Cardiac fibroblast (primary cell): ENCODE measurements around the gene GNG7.
"Not testable (repeated sequence)": the region's sequence is repeated elsewhere in the genome, so short reads cannot be mapped to it uniquely, and the experiment has no call there.

Experiments used
- DNase-seq, 2 donors: peaks; one replicate each; pipeline versions ENCODE4 v3.0.0 to v3.0.0-alpha.2; 2010; ENCODE audit warnings: low read depth in 2 of 2
- H3K4me3 ChIP-seq, 2 donors: replicated peaks in 1 of 2; 1 replicate in 1 of 2; 2 replicates in 1 of 2; pipeline ENCODE4 v1.5.1; 2011; ENCODE audit warnings: low read depth in 2 of 2, low read length in 2 of 2, mild to moderate bottlenecking in 2 of 2, moderate library complexity in 1 of 2
- TF ChIP-seq, protein P1 (sequence below): IDR thresholded peaks from one replicate; pipeline ENCODE4 v1.5.1; 2011; ENCODE audit warnings: low read depth, mild to moderate bottlenecking, low read length, inconsistent platforms

Gene GNG7

DNA sequence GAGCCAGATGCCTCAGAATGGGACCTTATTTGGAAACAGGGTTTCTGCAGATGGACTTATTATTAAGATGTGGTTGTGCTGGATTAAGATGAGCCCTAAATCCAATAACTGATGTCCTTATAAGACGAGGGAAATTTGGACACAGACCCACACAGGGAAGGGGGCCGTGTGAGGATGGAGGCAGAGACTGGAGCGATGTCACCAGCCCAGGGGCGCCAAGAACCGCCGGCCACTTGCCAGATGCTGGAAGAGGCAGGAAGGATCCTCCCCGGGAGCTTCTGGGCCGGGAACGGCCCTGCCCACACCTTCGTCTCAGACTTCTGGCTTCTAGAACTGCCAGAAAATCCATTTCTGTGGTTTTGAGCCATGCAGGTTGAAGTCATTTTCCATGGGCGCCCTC lies 26.6 kb downstream of the GNG7 start:
- TF ChIP-seq, protein P1, sequence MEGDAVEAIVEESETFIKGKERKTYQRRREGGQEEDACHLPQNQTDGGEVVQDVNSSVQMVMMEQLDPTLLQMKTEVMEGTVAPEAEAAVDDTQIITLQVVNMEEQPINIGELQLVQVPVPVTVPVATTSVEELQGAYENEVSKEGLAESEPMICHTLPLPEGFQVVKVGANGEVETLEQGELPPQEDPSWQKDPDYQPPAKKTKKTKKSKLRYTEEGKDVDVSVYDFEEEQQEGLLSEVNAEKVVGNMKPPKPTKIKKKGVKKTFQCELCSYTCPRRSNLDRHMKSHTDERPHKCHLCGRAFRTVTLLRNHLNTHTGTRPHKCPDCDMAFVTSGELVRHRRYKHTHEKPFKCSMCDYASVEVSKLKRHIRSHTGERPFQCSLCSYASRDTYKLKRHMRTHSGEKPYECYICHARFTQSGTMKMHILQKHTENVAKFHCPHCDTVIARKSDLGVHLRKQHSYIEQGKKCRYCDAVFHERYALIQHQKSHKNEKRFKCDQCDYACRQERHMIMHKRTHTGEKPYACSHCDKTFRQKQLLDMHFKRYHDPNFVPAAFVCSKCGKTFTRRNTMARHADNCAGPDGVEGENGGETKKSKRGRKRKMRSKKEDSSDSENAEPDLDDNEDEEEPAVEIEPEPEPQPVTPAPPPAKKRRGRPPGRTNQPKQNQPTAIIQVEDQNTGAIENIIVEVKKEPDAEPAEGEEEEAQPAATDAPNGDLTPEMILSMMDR = no peak
- DNase-seq = no peak
- H3K4me3 ChIP-seq = no peak overlapping the region

DNA sequence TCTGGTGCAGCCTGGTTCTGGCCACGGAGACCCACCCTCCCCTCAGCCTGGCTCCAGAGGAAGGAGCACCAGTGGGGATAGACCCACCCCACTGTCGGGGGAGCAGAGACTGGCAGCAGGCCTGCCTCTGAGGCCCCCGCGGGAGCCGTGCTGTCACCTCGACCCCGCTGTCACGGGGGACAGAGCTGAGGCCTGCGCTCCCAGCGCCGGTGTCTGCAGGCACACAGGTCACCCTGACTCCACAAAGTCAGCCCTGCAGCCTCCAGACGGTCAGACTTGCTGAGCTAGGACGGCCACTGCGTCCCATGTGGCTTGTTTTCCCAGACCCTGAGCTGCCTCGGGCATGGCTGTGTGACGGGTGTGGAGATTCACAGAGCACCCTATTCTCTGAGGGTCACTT lies 32.3 kb downstream of the GNG7 start:
- TF ChIP-seq, protein P1 = no peak
- no peak overlapping the region for H3K4me3 ChIP-seq
- DNase-seq = no peak

DNA sequence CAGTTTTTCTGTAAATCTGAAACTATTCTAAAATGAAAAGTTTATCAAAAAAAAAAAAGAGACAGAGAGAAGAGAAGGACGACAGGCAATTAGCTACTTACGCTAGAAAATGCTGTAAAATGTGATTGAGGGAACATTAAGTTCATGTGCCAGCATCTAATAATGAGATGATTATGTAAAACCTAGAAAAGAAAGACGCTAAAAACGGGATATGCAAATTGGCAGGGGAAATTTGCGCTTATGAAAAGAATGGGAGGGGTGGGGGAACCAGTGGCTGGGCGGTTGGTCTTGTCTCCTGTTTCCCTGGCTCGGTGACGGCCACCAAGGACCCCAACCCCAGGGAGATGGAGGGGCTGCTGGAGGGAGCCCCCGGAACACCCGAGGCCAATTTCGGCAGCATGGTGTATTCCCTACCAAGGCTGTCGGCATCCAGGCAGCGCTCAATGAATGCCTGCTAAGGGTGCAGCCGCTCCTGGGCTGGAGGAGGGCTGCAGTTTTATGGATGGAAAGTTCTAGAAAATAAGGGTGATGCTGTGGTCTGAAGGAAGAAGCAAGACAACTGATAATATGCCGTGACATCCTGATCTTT lies 34.2 kb downstream of the GNG7 start:
- no peak overlapping the region for H3K4me3 ChIP-seq
- TF ChIP-seq, protein P1 = no peak
- no peak for DNase-seq

- not testable (repeated sequence) for DNase-seq, H3K4me3 ChIP-seq
Observed at GRCh38 chr19:2667349-2667748, 35.1 kb downstream of the GNG7 start.

GRCh38 chr19:2666344-2666994 lies 36.0 kb downstream of the GNG7 start:
- H3K4me3 ChIP-seq = no peak overlapping the region
- TF ChIP-seq, protein P1 = no peak
- DNase-seq = no peak

GRCh38 chr19:2665103-2665502 lies 37.4 kb downstream of the GNG7 start:
- no peak for DNase-seq
- TF ChIP-seq, protein P1 = no peak
- H3K4me3 ChIP-seq = no peak overlapping the region

DNA sequence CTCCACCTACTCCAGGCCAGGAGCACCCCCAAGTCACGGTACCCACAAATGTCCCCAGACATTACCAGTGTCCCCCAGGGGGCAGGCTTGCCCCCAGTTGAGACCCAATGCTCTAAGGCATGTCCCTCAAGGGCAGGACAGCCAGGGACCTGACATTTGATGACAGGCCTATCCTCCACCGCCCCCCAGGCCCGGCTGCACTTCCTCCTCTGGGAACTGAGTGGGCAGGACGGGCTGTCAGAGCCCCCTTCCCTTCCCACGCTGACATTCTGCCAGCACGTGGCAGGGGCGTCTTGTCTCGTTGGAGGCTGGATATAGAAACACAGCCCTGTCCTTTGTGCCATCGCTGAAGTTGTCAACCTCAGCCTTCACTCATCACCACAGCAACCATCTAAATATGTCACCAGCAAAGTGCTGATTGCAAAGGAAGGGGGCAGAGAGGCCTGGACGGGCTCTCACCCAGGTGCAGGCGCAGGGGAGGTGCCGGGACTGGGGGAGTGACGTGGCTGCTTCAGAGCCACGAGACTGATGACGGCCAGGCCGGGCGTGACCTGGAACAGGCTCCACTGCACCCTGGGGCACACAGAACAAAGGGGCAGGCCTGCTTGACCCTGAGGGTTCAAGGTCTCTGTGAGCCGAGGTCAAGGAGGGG lies 38.4 kb downstream of the GNG7 start:
- TF ChIP-seq, protein P1 = no peak
- no peak overlapping the region for H3K4me3 ChIP-seq
- peak in 1 of 2 donors; percentile 5 for DNase-seq
